GM20431 (cell line): ENCODE results near the gene ARID3A.

Experiments used
- in situ Hi-C: fragments of 300-500 bp; cut with MseI, MboI; formaldehyde crosslinking; loops from one replicate; pipeline ENCODE4 v1.15.0; 2020; ENCODE audit warnings: low sequenced_read_pairs; ENCODE audit not compliant: unreplicated experiment

Gene ARID3A

GRCh38 chr19:943551-944170, 17.8 kb downstream of the ARID3A start:
- in situ Hi-C loops, result no loop called here

GRCh38 chr19:944171-944567, 18.3 kb downstream of the ARID3A start:
- in situ Hi-C loops, result no loop called here

- in situ Hi-C loops, result no loop called here
Measured at GRCh38 chr19:944663-945241, 18.9 kb downstream of the ARID3A start.

DNA sequence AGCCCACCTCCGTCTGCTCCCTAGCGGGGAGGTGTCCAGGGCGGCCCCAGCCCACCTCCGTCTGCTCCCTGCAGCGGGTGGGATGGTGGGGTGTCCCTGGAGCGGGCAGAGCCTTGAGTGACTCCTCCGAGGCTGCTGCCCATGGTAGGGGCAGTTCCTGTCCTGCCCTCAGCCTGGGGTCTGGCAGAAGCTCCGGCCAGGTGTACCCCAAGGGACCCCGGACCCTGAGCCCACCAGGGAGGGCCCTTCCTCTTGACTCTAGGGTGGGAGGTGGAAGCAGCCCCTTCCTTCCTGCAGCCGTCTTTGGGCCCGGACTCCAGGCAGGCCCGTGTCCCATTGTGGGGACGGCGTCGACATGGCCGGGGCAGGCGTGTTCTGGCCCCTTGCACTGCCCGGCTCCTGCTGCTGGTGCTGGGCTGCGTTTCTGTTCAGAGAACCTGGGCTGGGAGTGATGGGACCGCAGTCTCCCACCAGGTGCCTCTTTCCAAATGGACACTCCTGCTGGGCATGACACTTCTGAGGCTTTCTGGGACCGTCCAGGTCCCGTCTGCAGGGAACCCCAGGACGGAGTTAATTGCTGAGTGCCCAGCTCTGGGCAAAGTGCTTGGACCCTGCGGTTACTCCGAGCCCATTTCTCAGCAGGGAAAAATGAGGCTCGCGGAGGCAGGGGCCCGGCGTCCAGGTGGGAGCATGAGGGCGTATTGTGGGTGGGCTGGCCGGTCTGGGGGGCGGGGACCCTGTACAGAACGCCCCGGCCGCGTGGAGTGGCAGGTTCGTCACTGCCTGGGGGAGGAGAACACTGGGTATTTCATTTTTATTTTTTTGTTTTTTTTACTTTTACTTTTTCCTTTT, 19.8 kb downstream of the ARID3A start:
- in situ Hi-C loops, result no loop called here

- in situ Hi-C loops, result no loop called here
Measured at GRCh38 chr19:947090-947706, 21.4 kb downstream of the ARID3A start.

DNA sequence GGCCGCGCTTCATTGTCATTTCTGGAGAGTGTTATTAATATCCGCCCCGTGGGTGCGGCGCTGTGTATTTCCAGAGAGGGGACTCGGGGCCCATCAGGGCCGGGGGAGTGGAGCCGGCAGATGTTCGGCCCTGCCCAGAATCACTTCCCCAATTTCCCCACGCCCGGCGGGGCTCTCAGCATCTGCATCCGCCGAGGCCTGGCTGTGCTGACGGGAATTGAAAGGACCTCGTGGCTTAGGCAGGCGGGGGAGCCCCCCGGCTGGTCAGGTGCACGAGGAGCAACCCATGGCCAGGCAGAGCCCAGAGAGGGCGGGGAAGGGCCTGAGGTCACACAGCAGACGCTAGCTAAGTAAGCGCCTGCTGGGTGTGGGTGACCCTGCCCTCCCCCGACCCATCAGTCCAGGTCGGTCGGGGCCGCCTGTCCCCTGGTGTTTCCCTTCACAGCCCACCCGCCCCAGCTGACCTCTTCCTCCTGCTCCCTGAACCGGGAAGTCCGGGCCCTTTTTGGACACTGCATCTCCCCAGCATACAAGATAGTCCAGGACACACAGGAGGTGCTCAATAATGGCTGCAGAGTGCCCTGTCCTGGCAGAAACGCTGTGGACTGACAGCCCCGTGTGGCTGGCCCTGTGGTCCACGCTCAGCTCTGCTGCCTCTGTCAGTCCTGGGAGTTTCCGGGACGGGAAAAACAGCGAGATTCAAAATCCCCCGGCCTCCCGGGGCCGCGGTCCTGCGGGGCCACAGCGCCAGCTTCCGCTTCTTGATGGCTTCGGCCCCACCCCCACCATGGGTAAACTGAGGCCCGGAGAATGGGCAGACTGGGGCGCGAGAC, 22.1 kb downstream of the ARID3A start:
- in situ Hi-C loops, result no loop called here

DNA sequence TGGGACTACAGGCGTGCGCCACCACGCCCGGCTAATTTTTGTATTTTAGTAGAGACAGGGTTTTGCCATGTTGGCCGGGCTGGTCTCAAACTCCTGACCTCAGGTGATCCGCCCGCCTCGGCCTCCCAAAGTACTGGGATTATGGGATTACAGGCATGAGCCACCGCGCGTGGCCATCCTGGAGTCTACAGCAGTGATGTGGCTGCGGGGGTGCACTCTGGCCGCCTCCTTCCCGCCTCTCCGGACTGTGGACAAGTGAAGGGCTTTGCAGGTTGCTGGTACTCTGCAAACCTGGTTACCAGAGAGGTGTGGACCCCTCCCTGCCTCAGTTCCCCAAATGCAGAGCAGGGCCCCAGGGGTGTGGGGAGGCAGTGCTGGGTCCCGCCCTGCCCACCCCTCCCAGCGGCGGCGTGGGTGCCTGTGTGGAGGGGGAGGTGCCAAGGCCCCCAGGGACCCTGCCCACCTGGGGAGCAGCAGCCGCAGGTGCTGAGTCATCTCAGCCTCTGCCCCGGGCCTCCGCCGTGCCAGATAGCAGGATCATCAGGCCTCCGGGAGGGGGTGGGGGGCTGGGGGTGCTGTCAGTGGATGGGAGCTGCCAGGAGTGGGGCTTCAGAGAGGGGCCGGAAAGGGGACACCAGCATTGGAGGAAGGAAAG, 23.1 kb downstream of the ARID3A start:
- in situ Hi-C loops, result no loop called here

- in situ Hi-C loops, result no loop called here
Measured at GRCh38 chr19:950352-951066, 24.7 kb downstream of the ARID3A start.

DNA sequence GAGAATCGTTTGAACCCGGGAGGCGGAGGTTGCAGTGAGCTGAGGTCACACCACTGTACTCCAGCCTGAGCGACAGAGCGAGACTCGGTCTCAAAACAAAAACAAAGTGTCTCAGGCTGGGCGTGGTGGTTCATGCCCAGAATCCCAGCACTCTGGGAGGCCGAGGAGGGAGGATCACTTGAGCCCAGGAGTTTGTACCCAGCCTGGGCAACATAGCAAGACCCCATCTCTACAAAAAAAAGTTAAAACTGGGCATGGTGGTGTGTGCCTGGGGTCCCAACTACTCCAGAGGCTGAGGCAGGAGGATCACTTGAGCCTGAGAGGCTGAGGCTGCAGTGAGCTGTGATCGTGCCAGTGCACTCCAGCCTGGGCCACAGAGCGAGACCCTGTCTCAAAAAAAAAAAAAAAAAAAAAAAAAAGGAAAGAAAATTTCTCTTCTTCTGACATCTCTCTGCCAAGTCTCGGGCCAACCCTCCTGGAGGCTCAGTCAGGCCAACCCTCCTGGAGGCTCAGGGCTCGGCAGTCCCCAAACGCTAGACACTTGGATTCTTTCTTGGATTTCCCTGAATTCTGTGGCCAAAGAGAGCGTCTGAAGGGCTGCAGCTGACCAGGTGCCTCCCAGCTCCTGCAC, 26.3 kb downstream of the ARID3A start:
- in situ Hi-C loops, result no loop called here

DNA sequence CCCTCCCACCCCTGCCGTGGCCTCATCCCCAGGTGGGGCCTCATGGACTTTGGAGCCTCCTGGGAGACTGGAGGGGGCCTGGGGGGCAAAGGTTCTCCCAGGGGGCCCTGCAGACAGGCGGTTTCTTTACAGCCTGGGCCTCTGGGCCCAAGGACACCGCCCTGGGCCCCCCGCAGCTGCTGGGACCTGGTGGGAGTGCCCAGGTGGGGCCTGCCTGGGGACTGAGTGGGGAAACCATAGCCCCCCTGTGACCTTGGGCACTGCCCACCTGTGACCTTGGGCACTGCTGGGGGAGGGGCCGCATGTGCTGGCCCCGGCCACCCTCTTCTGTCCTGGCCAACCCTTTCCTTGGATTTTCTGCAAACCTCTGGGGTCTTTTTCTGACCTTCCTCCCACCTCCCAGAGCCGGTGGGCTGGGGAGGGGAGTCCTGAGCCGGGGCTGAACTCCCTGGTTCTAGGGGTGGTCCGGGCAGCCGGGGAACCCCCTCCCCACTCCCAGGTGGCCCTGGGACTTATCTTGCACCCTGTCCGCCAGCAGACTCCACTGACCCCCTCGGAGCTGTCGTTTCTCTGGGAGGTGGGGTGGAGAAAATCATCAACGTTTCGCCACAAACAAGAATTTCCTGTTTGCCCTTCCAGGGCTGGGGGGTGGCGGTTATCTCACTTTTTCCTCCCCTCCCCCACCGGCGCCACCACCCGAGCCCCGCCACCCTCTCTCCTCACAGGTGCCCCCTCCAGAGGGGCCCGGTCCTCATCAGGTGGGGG, 27.0 kb downstream of the ARID3A start:
- in situ Hi-C loops, result no loop called here

DNA sequence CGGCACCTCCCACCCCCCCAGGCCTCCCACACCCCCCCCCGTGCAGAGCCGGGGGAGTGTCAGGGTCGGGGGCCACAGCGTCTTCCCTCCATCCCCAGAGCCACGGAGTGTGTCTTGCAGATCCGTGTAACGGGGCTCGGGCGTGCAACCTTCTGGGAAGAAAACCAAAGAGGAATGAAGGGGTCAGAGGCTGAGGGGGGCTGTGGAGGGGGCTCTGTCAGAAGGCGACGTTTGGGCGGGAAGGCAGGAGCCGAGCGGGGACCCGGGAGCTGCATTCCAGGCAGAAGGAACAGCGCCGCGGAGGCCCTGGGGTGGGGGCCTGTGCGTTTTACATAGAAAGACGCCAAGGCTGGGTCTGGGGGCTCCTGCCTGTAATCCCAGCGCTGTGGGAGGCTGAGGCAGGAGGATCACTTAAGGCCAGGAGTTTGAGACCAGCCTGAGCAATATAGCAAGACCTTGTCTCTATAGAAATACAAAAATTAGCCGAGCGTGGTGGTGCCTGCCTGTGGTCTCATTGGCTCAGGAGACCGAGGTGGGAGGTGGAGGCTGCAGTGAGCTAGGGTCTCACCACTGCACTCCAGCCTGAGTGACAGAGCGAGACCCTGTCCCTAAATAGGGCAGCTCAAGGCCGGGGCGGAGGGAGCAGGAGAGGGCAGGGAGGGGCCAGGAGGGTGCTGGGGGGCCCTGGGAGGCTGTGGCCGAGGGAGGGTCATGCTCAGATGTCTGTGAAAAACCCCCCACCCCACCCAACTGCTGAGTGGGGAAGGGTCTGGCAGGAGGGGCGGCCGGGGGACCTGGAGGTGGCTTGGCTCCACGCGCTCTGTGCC, 27.8 kb downstream of the ARID3A start:
- in situ Hi-C loops, result no loop called here

DNA sequence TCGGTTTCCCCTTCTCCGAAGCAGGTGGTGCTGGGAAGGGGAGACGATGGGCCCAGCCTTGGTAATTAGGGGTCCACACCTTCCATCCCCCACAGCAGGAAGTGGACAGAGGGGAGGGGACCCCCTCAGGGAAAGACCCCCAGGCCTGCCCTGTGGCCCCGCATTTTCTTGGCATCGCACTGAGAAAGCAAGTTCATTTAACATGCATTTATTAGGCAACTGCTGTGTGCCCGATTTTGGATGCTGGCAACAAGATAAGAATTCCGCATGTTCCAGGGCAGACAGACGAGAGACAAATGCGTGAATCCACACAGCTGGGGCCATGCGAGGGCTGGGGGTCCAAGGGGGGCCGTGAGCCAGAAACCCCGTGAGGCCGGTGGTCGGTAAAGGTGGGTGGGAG, 28.4 kb downstream of the ARID3A start:
- in situ Hi-C loops, result no loop called here

- in situ Hi-C loops, result no loop called here
Measured at GRCh38 chr19:954672-955494, 29.0 kb downstream of the ARID3A start.

GRCh38 chr19:955803-956765, 30.2 kb downstream of the ARID3A start:
- in situ Hi-C loops, result no loop called here
